SU-DHL-6 (cell line): Measurements from ENCODE around the gene RAI1.

Experiments used
- CTCF ChIP-seq: fragments of 200-600 bp; sonication (generic); IDR thresholded peaks from one replicate; pipeline ENCODE4 v1.5.1; 2017; ENCODE audit warnings: antibody characterized with exemption, mild to moderate bottlenecking, low read length, moderate library complexity; ENCODE audit not compliant: insufficient read depth, poor library complexity, severe bottlenecking
- EZH2phosphoT487 ChIP-seq: fragments of 200-600 bp; sonication (generic), shearing (Covaris generic); conservative IDR thresholded peaks from 2 replicates; pipeline ENCODE4 v1.6.1; 2018; ENCODE audit warnings: mild to moderate bottlenecking, antibody characterized with exemption, low read length, moderate library complexity, mixed read lengths

- TF ChIP-seq CTCF: no peak
- no peak for TF ChIP-seq EZH2phosphoT487
These were observed 165.9 kb downstream of the RAI1 start for GRCh38 chr17:17847118-17847689.
